GM10847 (cell line): ENCODE measurements around the gene MAP3K5.

ENCODE experiments used
- POLR2A ChIP-seq: IDR thresholded peaks from 2 replicates; pipeline ENCODE4 v1.6.1; 2011; ENCODE audit not compliant: insufficient read length; ENCODE audit errors: extremely low read depth

Gene MAP3K5

GRCh38 chr6:136783021-136783420, 9.3 kb downstream of the MAP3K5 start:
- TF ChIP-seq POLR2A, result no peak

GRCh38 chr6:136782021-136782770, 10.1 kb downstream of the MAP3K5 start:
- no peak for TF ChIP-seq POLR2A

- TF ChIP-seq POLR2A, result no peak
Observed at GRCh38 chr6:136780972-136781371, 11.3 kb downstream of the MAP3K5 start.

GRCh38 chr6:136779682-136780081, 12.6 kb downstream of the MAP3K5 start:
- no peak for TF ChIP-seq POLR2A

GRCh38 chr6:136777651-136778050, 14.6 kb downstream of the MAP3K5 start:
- no peak for TF ChIP-seq POLR2A

GRCh38 chr6:136775548-136775947, 16.7 kb downstream of the MAP3K5 start:
- no peak for TF ChIP-seq POLR2A

GRCh38 chr6:136775081-136775480, 17.2 kb downstream of the MAP3K5 start:
- TF ChIP-seq POLR2A, result no peak

GRCh38 chr6:136774228-136775041, 17.8 kb downstream of the MAP3K5 start:
- no peak for TF ChIP-seq POLR2A

GRCh38 chr6:136773473-136773796, 18.8 kb downstream of the MAP3K5 start:
- TF ChIP-seq POLR2A, result no peak

- no peak for TF ChIP-seq POLR2A
Observed at GRCh38 chr6:136772685-136773472, 19.4 kb downstream of the MAP3K5 start.

- no peak for TF ChIP-seq POLR2A
Observed at GRCh38 chr6:136771306-136771705, 21.0 kb downstream of the MAP3K5 start.

- no peak for TF ChIP-seq POLR2A
Observed at GRCh38 chr6:136769759-136770158, 22.5 kb downstream of the MAP3K5 start.

- no peak for TF ChIP-seq POLR2A
Observed at GRCh38 chr6:136769124-136769523, 23.2 kb downstream of the MAP3K5 start.

- TF ChIP-seq POLR2A, result no peak
Observed at GRCh38 chr6:136767570-136768309, 24.5 kb downstream of the MAP3K5 start.

- TF ChIP-seq POLR2A, result no peak
Observed at GRCh38 chr6:136767103-136767502, 25.2 kb downstream of the MAP3K5 start.
